H9 (cell line): Measurements from ENCODE around the gene EPHA4. TPM values are rescaled to one million over a fixed set of nuclear protein-coding genes. Genes with fewer than 3 reads are reported as not detected.

Experiments used
- DNase-seq: peaks from one replicate; pipeline ENCODE4 v3.0.0-alpha.2; 2017
- H2AFZ ChIP-seq: one replicate; pipeline ENCODE4 v1.6.1; 2013; ENCODE audit warnings: mild to moderate bottlenecking, low read length, control low read depth, moderate library complexity
- H2AK5ac ChIP-seq: 2 replicates; pipeline ENCODE4 v1.6.1; 2013; ENCODE audit warnings: low read length, control low read depth, mixed read lengths; ENCODE audit not compliant: insufficient read length
- H2BK120ac ChIP-seq: one replicate; pipeline ENCODE4 v1.6.1; 2013; ENCODE audit warnings: low read depth, mild to moderate bottlenecking, low read length, control low read depth, inconsistent platforms; ENCODE audit not compliant: poor library complexity, severe bottlenecking
- H2BK12ac ChIP-seq: 2 replicates; pipeline ENCODE4 v1.6.1; 2013; ENCODE audit warnings: low read length, control low read depth, mixed read lengths, low read depth; ENCODE audit not compliant: insufficient read length
- H2BK15ac ChIP-seq: 2 replicates; pipeline ENCODE4 v1.6.1; 2013; ENCODE audit warnings: low read depth, low read length, control low read depth
- H2BK20ac ChIP-seq: one replicate; pipeline ENCODE4 v1.6.1; 2013; ENCODE audit warnings: low read depth, mild to moderate bottlenecking, low read length, control low read depth, inconsistent platforms; ENCODE audit not compliant: poor library complexity, severe bottlenecking
- H2BK5ac ChIP-seq: 2 replicates; pipeline ENCODE4 v1.6.1; 2013; ENCODE audit warnings: low read length, control low read depth, mixed read lengths; ENCODE audit not compliant: insufficient read length
- H3K14ac ChIP-seq: 2 replicates; pipeline ENCODE4 v1.6.1; 2013; ENCODE audit warnings: low read length, control low read depth; ENCODE audit not compliant: insufficient read depth
- H3K18ac ChIP-seq: 2 replicates; pipeline ENCODE4 v1.6.1; 2013; ENCODE audit warnings: low read depth, mild to moderate bottlenecking, mixed read lengths, low read length, control low read depth; ENCODE audit not compliant: insufficient read length
- H3K23ac ChIP-seq: 2 replicates; pipeline ENCODE4 v1.6.1; 2013; ENCODE audit warnings: low read length, control low read depth, mixed read lengths, low read depth; ENCODE audit not compliant: insufficient read length
- H3K23me2 ChIP-seq: 2 replicates; pipeline ENCODE4 v1.6.1; 2013; ENCODE audit warnings: low read depth, mild to moderate bottlenecking, mixed read lengths, low read length, control low read depth; ENCODE audit not compliant: insufficient read length, poor library complexity, severe bottlenecking
- H3K27ac ChIP-seq: 2 replicates; pipeline ENCODE4 v1.5.1; 2013; ENCODE audit warnings: low read length, control low read depth, mixed read lengths, low read depth; ENCODE audit not compliant: insufficient read length
- H3K27me3 ChIP-seq: 2 replicates; pipeline ENCODE4 v1.6.1; 2013; ENCODE audit warnings: low read length, control low read depth, inconsistent platforms; ENCODE audit not compliant: insufficient read depth
- H3K4ac ChIP-seq: 2 replicates; pipeline ENCODE4 v1.6.1; 2013; ENCODE audit warnings: low read depth, mild to moderate bottlenecking, control low read depth, inconsistent platforms, low read length, moderate library complexity
- H3K4me1 ChIP-seq: 2 replicates; pipeline ENCODE4 v1.6.1; 2013; ENCODE audit warnings: low read length, control low read depth, inconsistent platforms; ENCODE audit not compliant: insufficient read depth
- H3K4me2 ChIP-seq: 2 replicates; pipeline ENCODE4 v1.6.1; 2013; ENCODE audit warnings: low read length, control low read depth, mixed read lengths; ENCODE audit not compliant: insufficient read length, insufficient read depth
- H3K56ac ChIP-seq: 2 replicates; pipeline ENCODE4 v1.6.1; 2013; ENCODE audit warnings: low read depth, mild to moderate bottlenecking, mixed read lengths, low read length, control low read depth; ENCODE audit not compliant: insufficient read length
- H3K79me1 ChIP-seq: 2 replicates; pipeline ENCODE4 v1.6.1; 2013; ENCODE audit warnings: low read depth, mild to moderate bottlenecking, moderate library complexity, low read length, control low read depth, inconsistent platforms; ENCODE audit not compliant: insufficient read depth, poor library complexity, severe bottlenecking
- H3K79me2 ChIP-seq: 2 replicates; pipeline ENCODE4 v1.6.1; 2013; ENCODE audit warnings: low read length, control low read depth, inconsistent platforms; ENCODE audit not compliant: insufficient read depth
- H3K9ac ChIP-seq: 2 replicates; pipeline ENCODE4 v1.6.1; 2013; ENCODE audit warnings: low read length, control low read depth, mixed read lengths; ENCODE audit not compliant: insufficient read length; ENCODE audit errors: extremely low read depth
- H3K9me3 ChIP-seq: one replicate; pipeline ENCODE4 v1.6.1; 2013; ENCODE audit warnings: low read depth, low read length, inconsistent platforms; ENCODE audit not compliant: control insufficient read depth
- H3T11ph ChIP-seq: one replicate; pipeline ENCODE4 v1.6.1; 2013; ENCODE audit warnings: mild to moderate bottlenecking, low read length, control low read depth, inconsistent platforms
- H4K20me1 ChIP-seq: one replicate; pipeline ENCODE4 v1.6.1; 2013; ENCODE audit not compliant: control insufficient read depth, insufficient read length, insufficient read depth
- H4K5ac ChIP-seq: 2 replicates; pipeline ENCODE4 v1.6.1; 2013; ENCODE audit warnings: low read depth, mild to moderate bottlenecking, mixed read lengths, low read length, control low read depth; ENCODE audit not compliant: insufficient read length
- H4K8ac ChIP-seq: replicated peaks from 2 replicates; pipeline ENCODE4 v1.6.1; 2013; ENCODE audit warnings: low read length, control low read depth, mixed read lengths, low read depth; ENCODE audit not compliant: insufficient read length
- H4K91ac ChIP-seq: 2 replicates; pipeline ENCODE4 v1.6.1; 2013; ENCODE audit warnings: low read depth, mild to moderate bottlenecking, moderate library complexity, mixed read lengths, low read length, control low read depth; ENCODE audit not compliant: insufficient read length
- H3K27ac Mint-ChIP-seq, 3 experiments: 2 replicates in 2 of 3; 3 replicates in 1 of 3; pipeline ENCODE4 v1.8.0; 2020 to 2021; ENCODE audit warnings: mixed read lengths in 3 of 3, mild to moderate bottlenecking in 1 of 3, moderate library complexity in 1 of 3
- H3K27me3 Mint-ChIP-seq: 2 replicates; pipeline ENCODE4 v1.8.0; 2021; ENCODE audit warnings: low read depth, mild to moderate bottlenecking, moderate library complexity, mixed read lengths
- H3K36me3 Mint-ChIP-seq, 3 experiments: 2 replicates in 2 of 3; 3 replicates in 1 of 3; pipeline ENCODE4 v1.8.0; 2020 to 2021; ENCODE audit warnings: low read depth in 3 of 3, mixed read lengths in 3 of 3; ENCODE audit not compliant: insufficient read depth in 1 of 3
- H3K4me1 Mint-ChIP-seq, 2 experiments: 2 replicates each; pipeline ENCODE4 v1.8.0; 2020; ENCODE audit warnings: mixed read lengths in 2 of 2
- H3K4me3 Mint-ChIP-seq, 2 experiments: 2 replicates in 1 of 2; 3 replicates in 1 of 2; pipeline ENCODE4 v1.8.0; 2020 to 2021; ENCODE audit warnings: mild to moderate bottlenecking in 2 of 2, mixed read lengths in 2 of 2, moderate library complexity in 1 of 2
- H3K9me3 Mint-ChIP-seq, 2 experiments: 2 replicates in 1 of 2; 3 replicates in 1 of 2; pipeline ENCODE4 v1.8.0; 2020; ENCODE audit warnings: mild to moderate bottlenecking in 2 of 2, mixed read lengths in 2 of 2, moderate library complexity in 1 of 2
- CTCF ChIP-seq: fragments of 200-600 bp; sonication (generic); conservative IDR thresholded peaks from 3 replicates; pipeline ENCODE4 v1.8.0; 2021; ENCODE audit warnings: antibody characterized with exemption, mild to moderate bottlenecking
- total RNA-seq: library from RNA; stranded (reverse); gene quantifications from 2 replicates; pipeline ENCODE4 v1.2.1, GENCODE V29; 2021

Gene EPHA4
- total RNA-seq, 1 experiment from 2014 or later: 25.1 TPM

- Histone ChIP-seq H3K4me2 (no peak overlapping the region), H3K18ac (no peak overlapping the region), H3K27ac (no peak overlapping the region), H3K79me2 (no peaks in the 10 kb centered on the region), H2BK12ac (no peak overlapping the region), H4K20me1 (no peaks in the 10 kb centered on the region), H2AFZ (no peak overlapping the region), H3T11ph (no peak overlapping the region), H3K9me3 (no peaks in the 10 kb centered on the region), H2BK5ac (no peak overlapping the region), H3K27me3 (no peaks in the 10 kb centered on the region), H2AK5ac (no peak overlapping the region), H3K9ac (no peak overlapping the region), H2BK15ac (no peak overlapping the region), H3K4me1 (no peaks in the 10 kb centered on the region), H4K91ac (no peak overlapping the region), H3K14ac (no peak overlapping the region), H3K56ac (no peak overlapping the region), H4K8ac (no peak overlapping the region), H2BK20ac (no peak overlapping the region), H3K23ac (no peak overlapping the region), H3K4ac (no peak overlapping the region), H3K79me1 (no peaks in the 10 kb centered on the region), H3K23me2 (no peaks in the 10 kb centered on the region), H2BK120ac (no peak overlapping the region), H4K5ac (no peak overlapping the region)
- no peak overlapping the region for H3K27ac Mint-ChIP-seq
- no peak overlapping the region for H3K4me3 Mint-ChIP-seq
- H3K9me3 Mint-ChIP-seq: no peaks in the 10 kb centered on the region; a peak in 1 of 5 replicates
- peaks cover 8 to 12% of the 10 kb centered on the region in 2 experiments for H3K4me1 Mint-ChIP-seq
- DNase-seq: no peak
- TF ChIP-seq CTCF: no peak
- H3K27me3 Mint-ChIP-seq: no peaks in the 10 kb centered on the region
- no peaks in the 10 kb centered on the region for H3K36me3 Mint-ChIP-seq
These were observed 191.4 kb downstream of the EPHA4 start for GRCh38 chr2:221380686-221381085.
